HG02571 (cell line): ENCODE data around the gene LHX3.

Source experiments
- ATAC-seq: cut with Tn5 transposase; IDR thresholded peaks from one replicate; pipeline ENCODE4 v1.9.1; 2021; ENCODE audit warnings: mild to moderate bottlenecking, moderate library complexity; ENCODE audit not compliant: unreplicated experiment

Gene LHX3

GRCh38 chr9:136179761-136180160 lies 25.2 kb downstream of the LHX3 start:
- ATAC-seq, result no peak

- no peak for ATAC-seq
Measured at GRCh38 chr9:136179101-136179616, 25.8 kb downstream of the LHX3 start.

GRCh38 chr9:136178773-136179075 lies 26.2 kb downstream of the LHX3 start:
- ATAC-seq, result no peak

DNA sequence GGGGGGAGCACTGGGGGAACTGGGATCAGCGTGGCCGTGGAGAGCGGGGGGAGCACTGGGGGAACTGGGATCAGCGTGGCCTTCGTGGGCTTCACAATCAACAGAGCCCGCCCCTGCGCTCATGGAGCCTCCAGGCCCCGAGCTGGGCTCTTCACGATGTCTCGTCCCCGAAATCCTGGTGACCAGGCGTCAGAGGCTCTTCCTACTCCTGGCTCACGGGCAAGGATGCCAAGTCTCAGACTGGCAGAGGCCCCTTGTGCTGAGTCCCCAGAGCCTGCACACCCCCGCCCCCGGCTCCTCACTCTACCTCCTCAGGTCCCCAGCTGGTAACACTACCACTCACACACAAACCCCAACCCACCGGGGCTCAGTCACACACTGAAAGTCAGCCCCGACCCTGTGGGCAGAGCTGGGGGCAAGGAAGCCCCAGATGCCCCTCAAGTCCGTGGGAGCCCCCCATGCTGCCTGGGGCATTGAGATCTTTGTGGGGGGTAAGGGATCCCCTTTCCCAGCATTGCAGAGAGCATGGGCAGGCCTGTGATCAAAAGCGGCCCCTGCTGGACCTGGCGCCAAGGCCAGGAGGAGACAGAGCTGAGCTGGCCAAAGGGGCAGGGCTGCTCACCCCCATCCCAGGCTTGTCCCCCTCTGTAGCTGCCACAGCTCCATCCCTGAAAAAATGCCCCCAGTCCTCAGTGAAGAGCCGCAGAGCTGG lies 26.7 kb downstream of the LHX3 start:
- no peak for ATAC-seq

DNA sequence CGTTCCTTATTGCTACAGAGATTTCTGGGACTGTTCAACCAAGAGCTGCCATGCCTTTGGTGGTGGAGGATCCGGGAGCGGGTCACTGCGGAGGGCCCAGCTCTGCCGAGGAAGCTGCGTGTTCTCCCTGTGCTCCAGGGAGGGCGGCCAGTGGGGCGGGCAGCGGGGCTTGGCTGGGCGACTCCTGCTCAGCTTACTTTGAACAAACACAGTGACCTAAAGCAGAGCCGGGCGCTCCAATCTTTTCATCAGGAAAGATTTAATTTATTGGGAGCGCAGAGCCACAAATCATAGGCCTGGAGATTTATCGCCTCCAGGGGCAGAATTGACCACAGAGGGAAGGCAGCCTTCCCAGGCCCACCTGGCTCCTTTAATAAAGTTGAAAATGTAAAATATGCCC lies 27.7 kb downstream of the LHX3 start:
- no peak for ATAC-seq

DNA sequence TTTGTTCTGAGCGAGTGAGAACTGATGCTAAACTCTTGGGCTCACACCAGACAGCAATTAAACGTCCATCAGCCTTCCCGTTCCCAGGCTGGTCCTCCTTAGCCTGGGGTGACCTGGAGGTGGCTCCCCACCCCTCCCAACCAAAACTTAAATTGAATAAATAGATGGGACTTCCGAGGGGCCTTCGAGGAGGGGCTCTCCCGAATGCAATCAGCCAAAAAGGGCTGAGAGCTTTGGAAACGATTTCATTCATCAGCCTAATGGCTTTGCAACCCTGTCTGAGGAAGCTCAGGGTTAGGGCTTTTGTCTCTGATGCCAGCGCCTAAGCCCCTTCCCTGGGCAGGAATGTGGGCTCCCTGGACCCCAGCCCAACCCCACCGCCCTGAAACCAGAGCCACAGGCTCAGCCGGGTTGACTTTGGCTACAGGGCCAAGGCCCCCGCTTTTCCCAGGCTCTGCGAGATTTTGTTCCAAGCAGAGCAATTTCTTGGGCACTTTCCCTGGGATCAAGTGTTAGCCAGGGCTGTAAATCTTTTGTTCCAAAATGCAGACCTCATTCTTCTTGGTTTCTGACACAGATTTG lies 29.2 kb downstream of the LHX3 start:
- no peak for ATAC-seq

GRCh38 chr9:136174779-136175615 lies 29.9 kb downstream of the LHX3 start:
- ATAC-seq, result no peak

DNA sequence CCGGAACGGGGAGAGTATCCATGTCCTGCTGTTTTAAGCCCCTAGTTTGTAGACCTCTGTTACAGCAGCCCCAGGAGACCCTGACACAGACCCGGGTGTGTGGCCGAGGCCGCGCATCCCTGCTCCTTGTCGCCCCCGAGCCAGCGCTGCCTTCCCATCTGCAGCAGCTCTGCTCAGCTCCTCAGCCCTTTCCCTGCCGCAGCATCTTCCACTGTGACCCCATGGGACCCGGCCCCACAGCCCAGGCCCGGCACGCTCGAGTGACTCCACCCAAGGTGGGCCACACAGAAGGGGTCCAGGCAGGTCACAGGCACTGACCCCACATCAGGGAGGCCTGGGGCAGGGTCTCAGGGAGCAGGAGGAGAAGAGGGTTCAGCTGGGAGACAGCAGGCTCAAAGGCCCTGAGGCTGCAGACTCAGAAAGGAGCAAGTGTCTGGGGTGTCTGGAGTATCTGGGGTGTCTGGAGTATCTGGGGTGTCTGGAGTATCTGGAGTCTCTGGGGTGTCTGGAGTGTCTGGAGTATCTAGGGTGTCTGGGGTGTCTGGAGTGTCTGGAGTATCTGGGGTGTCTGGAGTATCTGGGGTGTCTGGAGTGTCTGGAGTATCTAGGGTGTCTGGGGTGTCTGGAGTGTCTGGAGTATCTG lies 31.2 kb downstream of the LHX3 start:
- ATAC-seq, result no peak

DNA sequence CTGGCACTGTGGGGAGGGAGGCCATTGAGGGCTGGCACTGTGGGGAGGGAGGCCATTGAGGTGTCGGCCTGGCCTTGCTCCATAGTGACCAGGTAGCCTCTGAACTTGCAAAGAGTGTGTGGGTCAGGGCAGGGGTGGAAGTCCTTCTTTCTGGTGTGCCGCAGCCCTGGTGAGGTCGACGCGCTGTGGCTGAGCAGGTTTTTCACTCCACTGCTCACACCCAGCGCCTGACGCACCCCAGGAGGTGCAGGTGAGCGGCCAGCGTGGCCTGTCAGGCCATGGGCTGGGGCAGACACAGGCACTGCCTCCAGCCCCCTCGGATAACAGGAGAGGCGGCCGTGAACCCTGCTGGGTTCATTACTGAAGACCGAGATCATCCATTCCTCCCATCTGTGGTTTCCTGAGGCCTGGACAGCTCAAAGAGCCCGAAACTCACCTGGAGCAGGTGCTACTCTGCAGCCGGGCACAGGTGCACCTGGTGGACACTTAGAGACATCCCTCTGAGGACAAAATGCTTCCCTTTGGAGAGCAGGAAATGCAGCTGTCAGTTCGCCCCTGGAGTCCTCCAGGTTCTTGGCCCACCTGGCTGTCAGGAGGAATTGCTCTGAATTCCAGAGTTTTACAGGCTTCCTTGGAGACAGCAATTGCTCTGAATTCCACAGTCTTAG lies 32.4 kb downstream of the LHX3 start:
- no peak for ATAC-seq

GRCh38 chr9:136171801-136172411 lies 33.0 kb downstream of the LHX3 start:
- no peak for ATAC-seq

DNA sequence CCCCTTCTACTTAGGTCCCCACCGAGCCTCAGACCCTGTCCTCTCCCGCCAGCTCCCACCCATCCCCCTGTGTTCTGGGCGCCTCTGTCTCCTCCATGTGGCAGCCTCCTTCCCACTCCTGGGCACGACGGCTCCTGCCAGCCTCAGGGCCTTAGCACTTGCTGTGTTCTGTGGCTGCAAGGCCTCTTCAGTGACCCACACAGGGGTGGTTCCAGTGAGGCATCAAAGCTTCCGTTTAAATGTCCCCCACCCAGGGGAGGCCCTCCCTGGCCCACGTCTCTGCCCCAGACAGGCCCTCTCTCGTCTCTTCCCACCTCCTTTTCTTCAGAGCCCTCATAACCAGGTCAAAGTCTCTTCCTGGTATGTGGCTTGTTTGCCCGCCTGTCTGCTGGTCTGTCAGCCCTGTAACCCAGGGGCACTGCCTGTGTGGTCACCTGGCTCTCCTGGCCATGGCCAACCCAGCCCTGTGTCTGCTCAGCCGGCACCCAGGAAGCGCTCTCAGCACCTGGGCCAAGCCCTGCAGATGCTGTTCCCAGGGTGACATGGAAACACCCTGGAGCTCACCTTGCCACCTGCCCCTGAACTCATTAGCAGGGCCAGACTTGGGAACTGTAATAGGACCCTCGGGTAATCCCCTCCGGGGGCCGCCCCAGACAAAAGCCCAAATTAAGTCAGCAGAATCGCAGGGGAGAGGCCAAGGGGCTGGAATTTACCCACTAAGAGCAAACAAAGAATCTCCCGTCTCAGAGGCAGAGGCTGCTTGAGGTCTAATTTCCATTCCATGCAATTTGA lies 33.7 kb downstream of the LHX3 start:
- ATAC-seq, result no peak

- ATAC-seq, result no peak
Measured at GRCh38 chr9:136170006-136170901, 34.7 kb downstream of the LHX3 start.

DNA sequence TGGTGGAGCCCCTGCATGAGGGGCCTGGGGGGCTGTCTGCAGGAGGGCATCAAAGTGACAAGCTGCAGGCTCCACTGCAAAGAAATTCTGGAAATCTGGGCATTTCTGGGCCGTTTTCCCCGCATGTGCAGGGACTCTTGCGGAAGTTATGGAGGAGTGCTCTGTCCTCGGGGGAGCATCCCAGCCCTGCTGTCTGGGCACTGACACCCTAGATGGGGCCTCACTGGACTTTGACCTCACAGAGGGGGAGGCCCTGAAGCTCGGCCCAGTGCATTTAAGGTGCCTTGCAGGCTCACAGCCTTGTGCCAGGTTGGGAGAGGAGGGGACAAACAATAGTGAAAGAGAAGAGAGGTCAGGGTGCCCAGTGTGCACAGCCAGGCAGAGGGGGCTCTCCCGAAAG lies 35.4 kb downstream of the LHX3 start:
- no peak for ATAC-seq

DNA sequence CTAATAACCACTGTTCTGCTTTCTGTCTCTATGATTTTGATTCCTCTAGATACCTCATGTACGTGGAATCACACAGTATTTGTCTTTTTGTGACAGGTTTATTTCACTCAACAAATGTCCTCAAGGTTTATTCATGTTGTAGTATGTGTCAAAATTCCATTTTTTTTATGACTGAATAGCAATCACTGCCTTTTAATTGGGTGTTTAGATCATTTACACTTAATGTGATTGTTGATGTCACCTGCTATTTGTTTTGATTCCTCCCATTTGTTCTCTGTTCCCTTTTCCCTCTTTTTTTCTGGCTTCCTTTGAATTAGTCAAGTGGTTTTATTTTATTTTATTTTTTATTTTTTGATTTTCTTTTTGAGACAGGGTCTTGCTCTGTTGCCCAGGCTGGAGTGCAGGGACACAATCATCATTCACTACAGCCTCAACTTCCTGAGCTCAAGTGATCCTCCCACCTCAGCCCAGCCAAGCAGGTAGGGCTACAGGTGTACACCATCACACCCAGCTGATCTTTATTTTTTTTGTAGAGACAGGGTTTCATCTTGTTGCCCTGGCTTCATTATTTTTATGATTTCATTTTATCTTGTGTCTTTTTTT lies 41.6 kb downstream of the LHX3 start:
- ATAC-seq, result no peak

GRCh38 chr9:136160995-136161610 lies 43.8 kb downstream of the LHX3 start:
- ATAC-seq, result no peak

DNA sequence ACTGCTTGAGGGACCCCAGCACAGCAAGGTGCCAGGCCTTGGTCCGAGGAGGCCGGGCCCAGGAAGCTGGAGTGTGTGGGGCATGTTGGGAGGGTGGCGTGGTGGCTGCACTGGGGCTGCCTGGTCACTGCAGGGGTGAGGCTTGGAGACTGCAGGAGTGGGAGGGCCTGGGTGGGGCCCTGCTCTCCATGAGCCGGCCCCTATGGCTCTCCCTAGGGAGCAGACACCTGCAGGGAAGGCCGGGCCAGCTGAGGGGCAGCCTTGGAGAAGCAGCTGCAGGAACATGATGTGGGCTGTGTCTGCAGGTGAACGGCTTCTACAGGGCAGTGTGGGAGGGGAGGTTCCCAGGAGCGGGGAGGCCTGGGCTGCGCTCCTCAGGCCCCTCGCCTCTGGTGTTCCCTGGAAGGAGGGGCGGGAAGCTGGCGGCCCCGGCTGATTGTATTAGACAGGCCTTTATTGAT lies 44.5 kb downstream of the LHX3 start:
- no peak for ATAC-seq

- no peak for ATAC-seq
Measured at GRCh38 chr9:136159851-136160250, 45.1 kb downstream of the LHX3 start.
